DND-41 (cell line): ENCODE data around the gene ARL6IP4.

Source experiments
- CTCF ChIP-seq: IDR thresholded peaks from 2 replicates; pipeline ENCODE4 v1.5.1; 2012; ENCODE audit warnings: borderline replicate concordance, low read length, moderate library complexity, mild to moderate bottlenecking; ENCODE audit not compliant: poor library complexity, severe bottlenecking; ENCODE audit errors: extremely low read depth
- EZH2 ChIP-seq: IDR thresholded peaks from 3 replicates; pipeline ENCODE4 v1.6.1; 2012; ENCODE audit warnings: borderline replicate concordance, low read depth, mild to moderate bottlenecking, moderate library complexity, low read length, inconsistent platforms; ENCODE audit not compliant: severe bottlenecking

- no peak for TF ChIP-seq CTCF
- no peak for TF ChIP-seq EZH2
These were observed 17.1 kb downstream of the ARL6IP4 start for GRCh38 chr12:122997343-122998250.
